Measurements from ENCODE around the gene TNIK. TPM values are rescaled to one million over a fixed set of nuclear protein-coding genes. Genes with fewer than 3 reads are reported as not detected.

Gene TNIK
- total and polyA plus RNA-seq, 2 of the 13 experiments (the other 11 are each of a cell fraction or from before 2014, with no cell fraction given), result 0.15 to 0.22 TPM

DNA sequence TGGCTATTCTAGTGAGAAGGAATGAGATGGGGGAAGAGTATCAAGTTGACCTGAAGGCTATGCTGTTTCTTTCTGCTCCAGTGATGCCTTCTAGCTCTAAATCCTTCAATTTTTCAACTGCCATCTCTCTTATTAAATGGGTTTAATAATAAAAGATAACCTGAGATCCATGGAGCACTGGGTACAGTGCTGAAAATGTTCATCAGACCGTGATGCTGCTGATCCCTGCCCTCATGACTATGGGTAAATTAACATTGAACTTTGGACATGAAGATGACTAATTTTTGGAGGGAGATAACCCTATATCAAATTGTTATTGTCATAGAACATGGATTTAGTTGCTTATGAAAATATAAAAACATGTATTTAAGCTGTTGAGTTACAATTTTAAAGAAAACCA lies 406.0 kb downstream of the TNIK start (continued):
- TF ChIP-seq, protein P1, sequence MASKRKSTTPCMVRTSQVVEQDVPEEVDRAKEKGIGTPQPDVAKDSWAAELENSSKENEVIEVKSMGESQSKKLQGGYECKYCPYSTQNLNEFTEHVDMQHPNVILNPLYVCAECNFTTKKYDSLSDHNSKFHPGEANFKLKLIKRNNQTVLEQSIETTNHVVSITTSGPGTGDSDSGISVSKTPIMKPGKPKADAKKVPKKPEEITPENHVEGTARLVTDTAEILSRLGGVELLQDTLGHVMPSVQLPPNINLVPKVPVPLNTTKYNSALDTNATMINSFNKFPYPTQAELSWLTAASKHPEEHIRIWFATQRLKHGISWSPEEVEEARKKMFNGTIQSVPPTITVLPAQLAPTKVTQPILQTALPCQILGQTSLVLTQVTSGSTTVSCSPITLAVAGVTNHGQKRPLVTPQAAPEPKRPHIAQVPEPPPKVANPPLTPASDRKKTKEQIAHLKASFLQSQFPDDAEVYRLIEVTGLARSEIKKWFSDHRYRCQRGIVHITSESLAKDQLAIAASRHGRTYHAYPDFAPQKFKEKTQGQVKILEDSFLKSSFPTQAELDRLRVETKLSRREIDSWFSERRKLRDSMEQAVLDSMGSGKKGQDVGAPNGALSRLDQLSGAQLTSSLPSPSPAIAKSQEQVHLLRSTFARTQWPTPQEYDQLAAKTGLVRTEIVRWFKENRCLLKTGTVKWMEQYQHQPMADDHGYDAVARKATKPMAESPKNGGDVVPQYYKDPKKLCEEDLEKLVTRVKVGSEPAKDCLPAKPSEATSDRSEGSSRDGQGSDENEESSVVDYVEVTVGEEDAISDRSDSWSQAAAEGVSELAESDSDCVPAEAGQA (IDR thresholded peaks at IDR 0.05; ENCODE audit: low read depth), result no peak
- TF ChIP-seq, protein P1 (CRISPR knock-in tag; IDR thresholded peaks at IDR 0.05; ENCODE audit: borderline replicate concordance), result no peak
- TF ChIP-seq LCORL (IDR thresholded peaks at IDR 0.05) (no peak), LCORL (CRISPR knock-in tag; IDR thresholded peaks at IDR 0.05) (no peak), ZNF432 (CRISPR knock-in tag; IDR thresholded peaks at IDR 0.05; ENCODE audit: borderline replicate concordance) (no peak), POLR2G (IDR thresholded peaks at IDR 0.05; ENCODE audit: low read depth, low read length) (no peak), ZNF496 (CRISPR knock-in tag; IDR thresholded peaks at IDR 0.05; ENCODE audit: insufficient replicate concordance) (no peak), RFXAP (CRISPR knock-in tag; IDR thresholded peaks at IDR 0.05; ENCODE audit: borderline replicate concordance) (no peak), RNF2 (conservative IDR thresholded peaks at IDR 0.05; ENCODE audit: low read depth) (no peak), ZBTB42 (CRISPR knock-in tag; IDR thresholded peaks at IDR 0.05) (no peak), HNF4A (CRISPR knock-in tag; IDR thresholded peaks at IDR 0.05) (no peak)
- TF ChIP-seq, protein P2, sequence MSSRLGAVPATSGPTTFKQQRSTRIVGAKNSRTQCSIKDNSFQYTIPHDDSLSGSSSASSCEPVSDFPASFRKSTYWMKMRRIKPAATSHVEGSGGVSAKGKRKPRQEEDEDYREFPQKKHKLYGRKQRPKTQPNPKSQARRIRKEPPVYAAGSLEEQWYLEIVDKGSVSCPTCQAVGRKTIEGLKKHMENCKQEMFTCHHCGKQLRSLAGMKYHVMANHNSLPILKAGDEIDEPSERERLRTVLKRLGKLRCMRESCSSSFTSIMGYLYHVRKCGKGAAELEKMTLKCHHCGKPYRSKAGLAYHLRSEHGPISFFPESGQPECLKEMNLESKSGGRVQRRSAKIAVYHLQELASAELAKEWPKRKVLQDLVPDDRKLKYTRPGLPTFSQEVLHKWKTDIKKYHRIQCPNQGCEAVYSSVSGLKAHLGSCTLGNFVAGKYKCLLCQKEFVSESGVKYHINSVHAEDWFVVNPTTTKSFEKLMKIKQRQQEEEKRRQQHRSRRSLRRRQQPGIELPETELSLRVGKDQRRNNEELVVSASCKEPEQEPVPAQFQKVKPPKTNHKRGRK (CRISPR knock-in tag; IDR thresholded peaks at IDR 0.05), result no peak
- TF ChIP-seq, protein P3, sequence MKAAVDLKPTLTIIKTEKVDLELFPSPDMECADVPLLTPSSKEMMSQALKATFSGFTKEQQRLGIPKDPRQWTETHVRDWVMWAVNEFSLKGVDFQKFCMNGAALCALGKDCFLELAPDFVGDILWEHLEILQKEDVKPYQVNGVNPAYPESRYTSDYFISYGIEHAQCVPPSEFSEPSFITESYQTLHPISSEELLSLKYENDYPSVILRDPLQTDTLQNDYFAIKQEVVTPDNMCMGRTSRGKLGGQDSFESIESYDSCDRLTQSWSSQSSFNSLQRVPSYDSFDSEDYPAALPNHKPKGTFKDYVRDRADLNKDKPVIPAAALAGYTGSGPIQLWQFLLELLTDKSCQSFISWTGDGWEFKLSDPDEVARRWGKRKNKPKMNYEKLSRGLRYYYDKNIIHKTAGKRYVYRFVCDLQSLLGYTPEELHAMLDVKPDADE (CRISPR knock-in tag; IDR thresholded peaks at IDR 0.05), result no peak

All from HepG2 (cell line).